Activated CD4-positive, alpha-beta T cell treated with anti-CD3 and anti-CD28 coated beads, Interleukin-2, amount 50 U/mL, for 48 hours (primary cell): ENCODE results near the gene MSMP.

Experiments
- DNase-seq, 2 experiments: peaks; one replicate each; pipeline ENCODE4 v3.0.0-alpha.2; 2020

MSMP gene

GRCh38 chr9:35741740-35742139 lies 12.3 kb downstream of the MSMP start:
- DNase-seq, result no peak

- DNase-seq, result no peak
Observed at GRCh38 chr9:35740243-35740642, 13.8 kb downstream of the MSMP start.

- DNase-seq, result no peak
Observed at GRCh38 chr9:35738924-35739323, 15.2 kb downstream of the MSMP start.

GRCh38 chr9:35738186-35738585 lies 15.9 kb downstream of the MSMP start:
- no peak for DNase-seq

GRCh38 chr9:35737143-35737542 lies 16.9 kb downstream of the MSMP start:
- DNase-seq, result no peak

- DNase-seq, result peak; percentile 64 to 71
Observed at GRCh38 chr9:35736201-35736633, 17.9 kb downstream of the MSMP start.

GRCh38 chr9:35734096-35734495 lies 20.0 kb downstream of the MSMP start:
- DNase-seq, result no peak

GRCh38 chr9:35732800-35733541 lies 21.1 kb downstream of the MSMP start:
- peak; percentile 42 to 53 for DNase-seq

- peak; percentile 96 to 98 for DNase-seq
Observed at GRCh38 chr9:35732185-35732799, 21.8 kb downstream of the MSMP start, which contains the start of the genes CREB3 and TLN1. Gene CREB3, plus strand, starts transcription at chr9:35732666. Its CDS starts 107 bp downstream, at chr9:35732773. Gene TLN1, minus strand, starts transcription at chr9:35732195. Its CDS starts 6,501 bp downstream, at chr9:35725694.

- peak; percentile 42 to 48 for DNase-seq
Observed at GRCh38 chr9:35731415-35732184, 22.5 kb downstream of the MSMP start.

- no peak for DNase-seq
Observed at GRCh38 chr9:35730486-35730854, 23.6 kb downstream of the MSMP start.

GRCh38 chr9:35729700-35730485 lies 24.2 kb downstream of the MSMP start:
- peak; percentile 33 to 42 for DNase-seq

GRCh38 chr9:35729101-35729500 lies 25.0 kb downstream of the MSMP start:
- no peak for DNase-seq

GRCh38 chr9:35728041-35728971 lies 25.8 kb downstream of the MSMP start:
- peak; percentile 59 to 67 for DNase-seq

GRCh38 chr9:35727676-35728040 lies 26.4 kb downstream of the MSMP start:
- DNase-seq, result no peak

GRCh38 chr9:35726931-35727330 lies 27.1 kb downstream of the MSMP start:
- DNase-seq, result peak in 1 of 2 experiments; percentile 30

- DNase-seq, result no peak
Observed at GRCh38 chr9:35725362-35725761, 28.7 kb downstream of the MSMP start.

- no peak for DNase-seq
Observed at GRCh38 chr9:35723908-35724307, 30.2 kb downstream of the MSMP start.

GRCh38 chr9:35723426-35723825 lies 30.6 kb downstream of the MSMP start:
- DNase-seq, result no peak

- DNase-seq, result no peak
Observed at GRCh38 chr9:35719546-35719945, 34.5 kb downstream of the MSMP start.

- DNase-seq, result no peak
Observed at GRCh38 chr9:35718721-35719511, 35.2 kb downstream of the MSMP start.
